MCF 10A (cell line): ENCODE data around the gene CWH43. TPM values are rescaled to one million over a fixed set of nuclear protein-coding genes. Genes with fewer than 3 reads are reported as not detected.

ENCODE experiments used
- BruUV-seq: library from RNA; stranded (reverse); fragments of 400-500 nt; replicated peaks from 2 replicates; lab custom pipeline; 2021; lab: Mats Ljungman, UMichigan
- CTCF ChIA-PET: fragments of 300-600 bp; sonication (Branson Sonifier 250); formaldehyde crosslinking; extraction: SDS; loops from one replicate; lab custom pipeline; 2021; ENCODE audit warnings: antibody characterized with exemption, inconsistent platforms; lab: Yijun Ruan, JAX
- POLR2A ChIA-PET: fragments of 300-600, 350-650 bp; sonication (Branson Sonifier 250); formaldehyde crosslinking; extraction: SDS; loops from one replicate; lab custom pipeline; 2020; ENCODE audit warnings: antibody characterized with exemption, inconsistent platforms; lab: Yijun Ruan, JAX
- DNase-seq: peaks from one replicate; pipeline ENCODE4 v3.0.0-alpha.2; 2018; ENCODE audit not compliant: unreplicated experiment
- H3K27ac Mint-ChIP-seq: one replicate; pipeline ENCODE4 v1.8.0; 2022; ENCODE audit warnings: mild to moderate bottlenecking, low read depth, mixed read lengths; ENCODE audit not compliant: unreplicated experiment
- H3K27me3 Mint-ChIP-seq: one replicate; pipeline ENCODE4 v1.8.0; 2022; ENCODE audit warnings: mixed read lengths; ENCODE audit not compliant: insufficient read depth, unreplicated experiment
- H3K36me3 Mint-ChIP-seq: one replicate; pipeline ENCODE4 v1.8.0; 2022; ENCODE audit warnings: mild to moderate bottlenecking, moderate library complexity, mixed read lengths; ENCODE audit not compliant: insufficient read depth, unreplicated experiment
- H3K4me1 Mint-ChIP-seq: one replicate; pipeline ENCODE4 v1.8.0; 2022; ENCODE audit warnings: mixed read lengths; ENCODE audit not compliant: insufficient read depth, unreplicated experiment
- H3K4me3 Mint-ChIP-seq: one replicate; pipeline ENCODE4 v1.8.0; 2022; ENCODE audit warnings: mild to moderate bottlenecking, moderate library complexity, mixed read lengths; ENCODE audit not compliant: unreplicated experiment
- H3K9me3 Mint-ChIP-seq: one replicate; pipeline ENCODE4 v1.8.0; 2022; ENCODE audit warnings: mixed read lengths; ENCODE audit not compliant: unreplicated experiment
- CTCF ChIP-seq: fragments of 200-600 bp; IDR thresholded peaks from one replicate; pipeline ENCODE4 v1.8.0; 2022; ENCODE audit warnings: antibody characterized with exemption, mild to moderate bottlenecking; ENCODE audit not compliant: unreplicated experiment
- intact Hi-C: fragments of 100-400 bp; cut with micrococcal nuclease; formaldehyde crosslinking; loops from 2 replicates; pipeline ENCODE4 v1.14.1; 2022
- total RNA-seq: library from RNA; stranded (reverse); gene quantifications from 2 replicates; pipeline ENCODE4 v1.2.3, GENCODE V29; 2022

CWH43 gene
- total RNA-seq, 1 experiment from 2014 or later, result not detected

DNA sequence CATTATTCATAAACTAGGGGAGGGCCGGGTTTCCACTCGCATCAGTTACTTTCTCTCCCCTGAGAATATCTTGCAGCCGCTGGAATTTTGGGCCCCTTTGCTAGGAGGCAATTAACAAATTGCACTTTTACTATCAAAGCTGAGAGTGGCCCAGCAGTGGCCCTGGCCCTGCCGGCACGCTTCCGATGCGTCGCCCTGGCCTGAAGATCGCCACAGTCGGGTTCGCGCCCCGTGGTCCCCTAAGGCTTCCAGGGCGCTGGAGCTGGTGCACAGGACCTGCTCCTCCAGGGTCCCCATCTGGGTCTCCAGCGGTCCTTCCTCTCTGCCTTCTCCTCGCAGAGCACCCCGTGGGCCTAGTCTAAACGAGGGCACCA is 486 bp upstream of the CWH43 start:
- BruUV-seq, result no TSS peak
- CTCF ChIA-PET, result no interaction called here
- no peak overlapping the region for H3K4me3 Mint-ChIP-seq

DNA sequence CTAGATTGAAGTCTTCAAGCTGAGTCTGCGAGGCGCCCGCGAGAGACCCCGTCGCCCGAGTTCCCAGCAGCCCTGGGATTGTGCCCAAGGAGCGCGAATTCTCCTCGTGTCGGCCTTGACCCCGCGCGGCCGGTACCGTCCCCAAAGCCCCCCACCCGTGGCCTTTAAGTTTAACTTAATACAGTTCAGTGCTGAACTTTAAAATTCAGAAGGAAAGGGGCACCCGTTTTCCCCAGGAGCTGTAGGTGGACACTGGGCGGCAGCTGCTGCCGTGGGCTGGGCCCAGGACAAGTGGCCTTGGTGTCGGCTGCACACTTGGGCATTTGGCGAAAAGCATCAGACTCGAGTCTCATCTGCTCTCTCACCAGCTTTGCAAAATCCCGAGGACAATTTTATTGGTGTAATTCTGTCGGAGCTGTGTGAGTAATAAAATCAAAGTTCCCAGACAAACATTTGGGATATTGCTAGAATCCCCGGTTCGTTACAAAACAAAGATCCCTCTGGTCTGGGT is 634 bp downstream of the CWH43 start:
- no peak for TF ChIP-seq CTCF

More for the DNA sequence above, 486 bp upstream of the CWH43 start:
- intact Hi-C loops, result no loop called here
- H3K36me3 Mint-ChIP-seq, result no peaks in the 10 kb centered on the region
- H3K27me3 Mint-ChIP-seq, result no peaks in the 10 kb centered on the region
- no peaks in the 10 kb centered on the region for H3K4me1 Mint-ChIP-seq
- H3K9me3 Mint-ChIP-seq, result no peaks in the 10 kb centered on the region
- DNase-seq, result no peak
- no peak overlapping the region for H3K27ac Mint-ChIP-seq
- TF ChIP-seq CTCF, result no peak
- POLR2A ChIA-PET, result no interaction called here

GRCh38 chr4:48989461-48990203 is 3.6 kb downstream of the CWH43 start:
- no peaks in the 10 kb centered on the region for H3K27me3 Mint-ChIP-seq

More for the DNA sequence above, 634 bp downstream of the CWH43 start:
- POLR2A ChIA-PET, result no interaction called here
- intact Hi-C loops, result no loop called here
- DNase-seq, result no peak
- Mint-ChIP-seq H3K27me3 (no peaks in the 10 kb centered on the region), H3K9me3 (no peaks in the 10 kb centered on the region), H3K36me3 (no peaks in the 10 kb centered on the region), H3K4me1 (no peaks in the 10 kb centered on the region), H3K4me3 (no peak overlapping the region), H3K27ac (no peak overlapping the region)
- CTCF ChIA-PET, result interaction anchor here (0.6 kb wide), 1 partner anchor 196 kb away, joined by 4 read pairs; no protein-coding TSS in a partner anchor
- BruUV-seq, result no TSS peak

More at GRCh38 chr4:48989461-48990203, 3.6 kb downstream of the CWH43 start:
- H3K4me1 Mint-ChIP-seq, result no peaks in the 10 kb centered on the region
- no peak overlapping the region for H3K27ac Mint-ChIP-seq
- no TSS peak for BruUV-seq
- no peak for TF ChIP-seq CTCF
- no peak overlapping the region for H3K4me3 Mint-ChIP-seq
- no peak for DNase-seq
- POLR2A ChIA-PET, result interaction anchor here (1.0 kb wide), 1 partner anchor 16 kb away, joined by 4 read pairs; no protein-coding TSS in a partner anchor
- CTCF ChIA-PET, result interaction anchor here (0.9 to 1.3 kb wide), 2 partner anchors 10 to 443 kb away, joined by 3 to 4 read pairs; no protein-coding TSS in a partner anchor
- intact Hi-C loops, result no loop called here
- no peaks in the 10 kb centered on the region for H3K9me3 Mint-ChIP-seq
- no peaks in the 10 kb centered on the region for H3K36me3 Mint-ChIP-seq
